DMS 273 (cell line): Measurements from ENCODE around the gene FASN.
A peak's percentile ranks its signal among the peaks of the same experiment; 100 is the strongest.

Experiments used
- DNase-seq: peaks from one replicate; lab custom pipeline; 2025; ENCODE audit not compliant: unreplicated experiment; lab: John Stamatoyannopoulos, UW

FASN gene

DNA sequence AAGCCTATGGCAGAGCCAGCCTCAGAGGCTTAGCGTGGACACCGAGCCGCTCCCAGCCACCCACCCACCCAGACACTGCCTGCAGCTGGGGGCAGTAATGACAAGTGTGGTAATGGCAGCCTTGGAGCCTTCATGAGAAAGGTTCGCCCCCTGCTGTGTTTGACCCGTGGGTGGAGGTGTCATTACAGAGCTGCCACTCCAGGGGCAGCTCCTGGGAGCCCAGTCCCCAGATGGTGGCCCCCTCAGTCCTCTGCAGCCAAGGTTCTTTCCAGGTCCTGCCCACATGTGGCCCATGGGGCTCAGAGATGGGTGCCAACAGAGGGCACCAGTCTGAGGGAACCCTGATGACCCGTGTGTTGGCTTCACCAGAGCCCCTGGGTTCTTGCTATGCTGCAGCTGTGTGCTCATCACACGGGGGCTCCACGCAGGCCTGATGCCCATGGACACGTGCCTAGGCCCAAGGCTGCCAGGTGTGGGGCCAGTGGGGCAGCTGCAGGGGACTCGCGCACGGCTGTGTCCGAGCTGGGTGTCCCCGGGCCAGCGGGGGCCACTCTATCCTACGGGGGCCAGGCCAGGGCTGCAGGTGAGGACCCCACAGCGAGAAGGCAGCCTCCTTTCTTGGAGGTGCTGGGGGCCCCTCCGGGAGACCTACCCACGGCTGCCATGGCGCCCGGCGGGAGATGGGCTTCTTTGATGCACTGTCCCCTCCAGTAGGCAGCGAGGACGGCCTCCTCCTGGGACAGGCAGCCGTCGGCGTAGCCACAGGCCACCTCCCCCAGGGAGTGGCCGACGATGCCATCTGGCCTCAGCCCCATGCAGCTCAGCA is 8.1 kb downstream of the FASN start:
- peak; percentile 45 for DNase-seq

DNA sequence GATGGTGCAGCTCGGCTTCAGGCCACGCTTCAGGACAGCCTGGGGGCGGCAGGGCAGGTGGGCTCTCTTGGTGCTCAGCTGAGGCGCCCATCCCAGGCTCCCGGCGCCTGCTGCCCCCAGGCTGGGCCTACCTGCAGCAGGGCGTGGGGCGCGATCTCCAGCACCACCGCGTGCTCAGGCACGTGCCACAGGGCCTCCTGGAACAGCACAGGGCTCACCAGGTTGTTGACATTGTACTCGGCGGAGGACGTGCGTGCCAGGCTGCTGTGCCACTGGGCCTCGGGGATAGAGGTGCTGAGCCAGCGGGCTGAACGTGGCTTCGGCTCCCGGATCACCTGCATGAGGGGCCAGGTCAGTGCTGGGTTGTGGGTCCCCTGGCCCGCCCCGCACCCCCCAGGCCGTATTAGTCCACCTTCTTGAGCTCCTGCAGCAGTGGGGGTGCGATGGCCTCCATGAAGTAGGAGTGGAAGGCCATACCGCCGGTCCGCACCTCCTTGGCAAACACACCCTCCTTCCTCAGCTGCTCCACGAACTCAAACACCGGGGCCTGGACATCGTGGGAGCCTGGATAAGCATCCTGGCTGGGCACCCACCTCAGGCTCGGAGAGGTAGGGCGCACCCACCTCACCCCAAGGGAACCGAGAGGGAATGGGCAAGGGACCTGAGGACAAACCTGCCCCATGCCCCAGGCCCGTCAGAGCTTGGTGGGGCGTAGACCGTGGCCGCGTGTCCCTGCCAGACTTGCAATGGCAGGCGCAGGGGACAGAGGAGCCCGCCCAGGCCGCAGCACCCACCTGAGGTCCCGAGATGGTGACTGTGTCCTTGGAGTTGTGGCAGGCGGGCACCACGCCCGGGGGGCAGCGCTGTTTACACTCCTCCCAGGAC is 9.0 kb downstream of the FASN start:
- DNase-seq: no peak

DNA sequence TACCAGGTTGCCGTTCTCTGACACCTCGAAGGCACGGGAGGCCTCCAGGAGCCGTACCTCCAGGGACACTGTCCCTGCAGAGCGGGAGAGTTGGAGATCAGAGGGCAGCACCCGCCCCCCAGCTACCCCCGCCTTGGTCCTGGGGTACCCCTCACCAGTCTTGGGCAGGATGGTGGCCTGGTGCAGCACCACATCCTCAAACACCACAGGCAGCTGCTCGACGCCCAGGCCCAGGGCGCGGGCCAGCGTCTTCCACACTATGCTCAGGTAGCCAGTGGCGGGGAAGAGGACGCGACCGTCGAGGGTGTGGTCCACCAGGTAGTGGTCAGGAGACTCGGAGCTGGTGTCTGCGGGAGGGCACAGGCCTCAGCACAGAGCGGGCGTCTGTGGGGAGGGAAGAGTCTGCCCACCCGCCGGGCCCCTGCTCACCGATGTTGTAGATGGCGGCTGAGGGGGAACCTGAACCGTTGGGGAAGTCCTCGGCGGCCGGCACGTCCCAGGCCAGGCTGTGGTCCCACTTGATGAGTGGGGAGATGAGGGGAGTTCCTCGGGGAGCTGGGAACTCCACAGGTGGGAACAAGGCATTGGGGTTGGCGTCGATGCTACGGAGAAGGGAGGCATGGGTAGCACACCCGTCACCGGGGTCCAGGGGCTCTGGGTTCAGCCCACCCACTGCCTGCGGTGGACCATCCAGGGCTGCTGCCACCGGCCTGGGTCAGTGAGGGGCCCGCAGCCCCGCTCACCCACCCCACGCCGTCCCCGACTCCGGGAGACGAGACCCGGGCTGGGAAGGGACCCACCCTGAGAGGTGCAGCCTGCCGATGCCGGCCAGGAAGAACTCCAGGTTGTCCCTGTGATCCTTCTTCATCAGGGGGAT is 9.8 kb downstream of the FASN start:
- DNase-seq: no peak

DNA sequence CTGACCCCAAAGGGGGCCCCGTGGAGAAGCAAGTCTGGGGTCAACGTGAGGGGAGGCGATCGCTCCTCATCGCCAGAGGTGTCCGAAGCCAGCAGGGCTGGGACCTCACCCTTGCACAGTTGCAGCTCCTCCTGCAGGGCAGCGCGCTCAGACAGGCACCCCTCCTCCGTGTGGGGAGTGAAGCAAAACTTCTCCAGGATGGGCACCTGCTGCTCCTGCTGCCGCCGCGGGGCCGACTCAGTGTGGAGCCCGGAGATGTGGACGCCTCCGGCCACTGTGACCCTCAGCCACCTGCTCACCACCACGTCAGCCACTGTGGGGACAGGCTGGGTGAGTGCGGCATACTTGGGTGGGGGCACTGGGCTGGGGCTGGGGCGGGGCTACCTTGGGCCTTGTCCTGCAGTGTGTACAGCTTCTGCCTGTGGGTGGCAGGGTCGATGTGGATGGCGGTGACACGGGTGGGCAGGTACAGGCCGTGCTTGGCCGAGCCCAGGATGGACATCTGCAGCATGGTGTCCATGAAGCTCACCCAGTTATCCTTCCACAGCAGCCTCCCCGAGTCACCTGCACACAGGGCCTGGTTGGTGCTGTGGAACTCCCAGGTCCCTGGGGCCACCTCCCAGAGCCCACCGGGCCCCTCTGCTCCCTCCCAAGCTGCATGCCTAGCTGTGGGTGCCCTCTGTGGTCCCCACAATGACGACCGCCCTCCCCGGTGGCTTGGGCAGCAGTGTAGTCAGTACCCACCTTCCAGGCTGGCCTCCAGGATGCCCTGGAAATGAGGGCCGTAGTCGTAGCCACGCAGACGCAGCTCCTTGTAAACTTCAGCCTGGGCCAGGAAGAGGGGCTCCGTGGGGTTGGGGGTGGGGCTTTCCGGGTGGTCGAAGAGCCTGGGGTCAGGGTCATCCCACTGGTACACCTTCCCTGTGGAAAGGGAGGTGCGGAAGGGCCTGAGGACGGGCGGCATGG is 10.8 kb downstream of the FASN start:
- DNase-seq: no peak

DNA sequence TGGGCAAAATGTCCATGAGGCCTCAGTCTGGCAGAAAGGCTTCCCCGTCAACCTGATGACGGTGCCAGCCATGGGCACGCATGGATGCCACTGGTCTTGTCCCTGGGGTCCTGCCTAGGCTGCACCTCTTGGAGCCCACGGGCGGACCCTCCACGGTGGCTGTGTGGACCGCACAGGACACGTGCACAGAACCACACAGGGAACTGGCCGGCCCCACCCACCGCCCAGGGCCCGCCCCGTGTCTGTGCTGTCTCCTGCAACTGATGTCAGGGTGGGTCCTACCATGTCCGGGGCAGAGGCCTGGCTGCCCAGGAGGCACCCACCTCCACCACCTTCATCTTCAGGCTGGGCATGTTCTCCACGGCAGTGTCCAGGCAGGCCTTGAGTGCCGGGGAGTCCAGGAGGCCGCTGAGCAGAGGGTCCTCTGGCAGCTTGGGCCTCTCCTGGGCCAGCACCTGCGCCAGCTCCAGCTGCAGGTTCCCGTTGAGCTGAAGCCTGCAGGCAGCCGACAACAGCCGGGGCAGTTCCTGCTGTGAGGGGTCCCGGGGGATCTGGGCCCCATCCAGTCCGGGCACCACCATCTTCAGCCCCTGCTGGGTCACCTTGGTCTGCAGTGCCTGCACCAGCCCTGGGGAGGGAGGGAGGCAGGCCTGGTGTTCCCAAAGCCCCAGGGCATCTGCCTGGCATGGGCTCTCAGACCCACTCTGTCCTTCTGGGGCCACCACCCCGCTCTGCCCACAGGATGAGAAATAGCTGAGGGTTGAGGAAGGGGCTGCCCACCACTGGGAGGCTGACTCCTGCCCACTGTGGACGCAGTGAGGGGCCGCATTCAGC is 11.9 kb downstream of the FASN start:
- DNase-seq: no peak

DNA sequence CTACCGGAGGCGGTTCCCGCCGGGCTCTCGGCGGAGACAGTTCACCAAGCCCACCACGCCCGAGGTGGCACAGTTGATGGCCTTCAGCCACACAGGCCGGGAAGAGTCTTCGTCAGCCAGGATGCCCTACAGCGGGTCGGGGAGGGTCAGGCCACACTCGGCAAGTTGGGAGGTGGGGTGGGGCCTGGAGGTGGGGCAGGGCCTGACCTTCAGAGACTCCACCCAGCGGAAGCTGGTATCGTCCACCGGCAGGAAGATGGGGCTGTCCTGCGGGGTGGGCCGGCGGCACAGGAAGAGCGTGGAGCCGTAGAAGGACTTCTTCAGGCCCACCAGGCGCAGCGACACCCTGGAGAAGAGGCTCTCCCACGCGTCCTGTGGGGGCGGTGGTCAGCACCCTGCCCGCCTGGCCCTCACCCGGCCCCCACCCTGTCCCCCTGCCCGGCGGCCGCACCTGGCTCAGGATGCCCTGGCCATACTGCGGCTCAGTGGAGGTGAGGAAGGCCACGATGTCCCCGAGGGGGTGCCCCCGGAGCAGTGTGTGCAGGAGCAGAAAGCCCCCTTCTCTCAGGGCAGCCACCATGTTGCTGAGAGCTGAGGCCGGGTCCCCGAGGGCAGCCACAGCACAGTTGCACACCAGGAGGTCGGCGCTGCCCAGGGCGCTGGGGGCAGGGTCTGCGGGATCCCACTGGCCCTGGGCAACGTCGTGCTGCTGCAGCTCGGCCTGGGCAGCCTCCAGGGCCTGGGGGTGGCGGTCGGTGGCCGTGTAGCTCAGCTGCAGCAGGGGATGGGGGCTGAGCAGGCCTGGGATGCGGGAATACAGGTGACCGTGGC is 12.8 kb downstream of the FASN start:
- DNase-seq: no peak

DNA sequence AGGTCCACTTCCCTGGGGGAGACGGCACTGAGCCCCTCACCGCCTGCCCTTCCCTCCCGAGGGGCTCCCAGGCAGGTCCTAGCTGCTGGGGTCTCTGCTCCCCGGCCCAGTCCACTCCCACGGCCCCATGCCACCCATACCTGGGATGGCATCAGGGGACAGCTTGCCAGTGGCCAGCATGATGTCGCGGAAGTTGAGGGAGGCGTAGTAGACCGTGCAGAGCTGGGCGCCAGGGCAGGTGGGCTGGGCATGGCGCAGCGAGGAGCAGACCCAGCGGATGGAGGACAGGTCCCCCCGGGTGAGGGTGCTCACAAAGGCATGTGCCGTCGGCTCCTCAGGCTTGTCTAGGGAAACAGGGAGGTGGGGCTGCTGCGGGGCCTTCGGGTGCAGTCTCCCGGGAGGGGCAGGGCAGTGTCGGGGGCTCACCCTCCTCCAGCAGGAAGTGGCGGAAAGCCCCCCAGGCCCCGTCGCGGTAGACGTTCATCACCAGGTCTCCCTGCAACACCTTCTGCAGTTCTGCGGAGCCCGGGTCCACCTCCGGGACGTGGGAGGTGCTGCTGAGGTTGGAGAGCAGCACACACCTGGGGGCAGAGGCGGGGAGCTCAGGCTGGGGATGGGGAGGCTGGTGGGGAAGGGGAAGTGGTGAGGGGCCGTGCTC is 13.5 kb downstream of the FASN start:
- DNase-seq: no peak

DNA sequence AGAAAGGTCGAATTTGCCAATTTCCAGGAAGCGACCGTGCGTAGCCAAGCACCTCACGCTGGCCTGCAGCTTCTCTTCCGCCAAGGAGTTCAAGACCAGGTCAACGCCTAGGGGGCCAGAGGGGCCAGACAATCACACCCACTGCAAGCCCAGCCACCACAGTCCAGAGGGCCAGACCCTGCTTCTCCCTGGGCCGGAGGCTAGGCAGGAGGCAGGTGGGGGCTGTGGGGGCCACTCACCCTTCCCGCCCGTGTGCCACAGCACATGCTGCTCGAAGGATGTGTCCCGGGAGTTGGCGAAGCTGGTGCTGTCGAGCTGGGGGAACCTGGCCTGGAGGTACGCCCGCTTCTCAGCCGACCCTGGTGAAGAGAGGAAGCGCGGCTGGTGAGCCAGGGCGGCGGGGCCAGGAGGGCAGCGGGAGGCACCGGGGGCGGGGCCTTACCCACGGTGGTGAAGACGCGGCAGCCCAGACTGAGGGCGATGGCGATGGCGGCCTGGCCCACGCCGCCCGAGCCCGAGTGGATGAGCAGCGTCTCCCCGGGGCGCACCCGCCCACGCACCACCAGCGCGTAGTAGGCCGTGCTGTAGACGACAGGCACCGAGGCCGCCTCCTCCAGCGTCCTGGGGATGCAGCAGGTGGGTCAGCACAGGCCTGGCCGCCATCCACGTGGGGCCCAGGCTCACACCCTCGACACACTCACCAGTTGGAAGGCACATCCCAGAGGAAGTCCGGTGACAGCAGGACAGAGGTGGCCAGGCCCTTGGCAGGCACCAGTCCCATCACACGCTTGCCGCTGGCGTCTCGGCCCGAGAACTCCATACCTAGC is 14.3 kb downstream of the FASN start:
- no peak for DNase-seq

DNA sequence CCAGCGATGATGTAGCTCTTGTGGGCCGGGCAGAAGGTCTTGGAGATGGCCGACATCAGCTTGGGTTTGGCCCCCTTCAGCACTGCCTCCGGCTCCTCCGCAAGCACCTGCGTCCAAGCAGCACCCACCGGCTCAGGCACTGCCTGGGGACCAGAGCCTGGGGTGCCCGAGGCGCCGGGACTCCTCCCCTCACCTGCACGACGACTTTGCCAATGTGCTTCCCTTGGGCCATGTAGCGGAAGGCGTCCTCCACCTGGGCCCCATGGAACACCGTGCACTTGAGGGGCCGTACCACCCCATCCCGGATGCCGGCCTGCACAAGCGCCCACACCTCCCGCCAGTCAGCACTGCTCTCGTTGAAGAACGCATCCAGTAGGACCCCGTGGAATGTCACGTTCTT is 15.0 kb downstream of the FASN start:
- DNase-seq: no peak

DNA sequence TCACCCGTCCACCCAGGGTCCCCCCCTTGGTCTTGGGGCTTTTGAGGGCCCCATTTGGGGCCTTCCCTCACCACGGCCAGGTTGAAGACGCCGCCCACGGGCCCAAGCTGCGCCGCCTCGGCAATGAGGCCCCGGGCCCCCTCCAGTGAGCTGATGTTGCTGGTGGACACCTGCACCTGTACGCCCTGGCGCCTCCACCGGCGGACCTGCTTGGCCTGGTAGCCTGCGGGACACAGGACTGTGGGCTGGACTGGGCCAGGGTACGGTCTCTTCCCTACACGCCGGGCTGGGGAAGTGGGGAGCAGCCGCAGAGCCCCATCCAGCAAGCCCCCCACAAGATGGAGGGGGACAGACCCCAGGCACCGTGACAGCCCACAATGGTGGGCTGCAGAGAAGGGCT is 15.6 kb downstream of the FASN start:
- DNase-seq: no peak

DNA sequence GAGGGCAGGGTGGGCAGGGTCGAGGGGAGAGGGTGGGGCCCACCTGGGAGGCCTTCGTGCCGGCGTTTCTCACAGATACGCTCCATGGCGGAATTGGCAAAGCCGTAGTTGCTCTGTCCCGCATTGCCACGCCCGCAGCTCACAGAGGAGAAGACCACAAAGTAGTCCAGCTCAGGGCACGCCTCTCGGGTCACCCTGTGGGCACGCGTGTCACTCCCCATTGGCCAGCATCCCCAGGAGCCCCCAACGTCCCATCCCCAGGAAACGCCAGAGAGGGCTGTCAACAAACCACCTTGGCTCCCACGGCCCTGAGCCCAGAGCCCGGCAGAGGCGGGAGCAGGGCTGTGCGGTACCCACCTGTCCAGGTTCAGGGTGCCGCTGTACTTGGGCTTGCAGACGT is 16.1 kb downstream of the FASN start:
- no peak for DNase-seq

DNA sequence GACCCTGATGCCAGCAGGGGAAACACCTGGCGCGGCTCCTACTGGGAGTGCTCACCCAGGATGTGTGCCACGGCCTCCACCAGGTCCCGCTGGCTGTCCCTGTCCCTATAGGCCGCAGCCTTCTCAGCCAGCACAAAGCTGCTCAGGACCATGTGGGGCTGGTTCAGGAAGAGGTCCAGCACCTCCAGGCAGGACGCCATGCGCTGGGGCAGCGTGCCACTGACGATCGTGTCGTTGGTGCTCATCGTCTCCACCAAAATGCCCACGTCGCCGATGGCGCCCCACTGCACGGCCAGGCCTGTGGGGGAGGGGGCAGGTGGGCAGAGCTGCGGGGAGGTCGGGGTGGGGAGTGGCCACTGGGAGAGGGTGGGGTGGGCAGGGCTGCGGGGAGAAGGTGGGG is 16.5 kb downstream of the FASN start:
- DNase-seq: no peak

DNA sequence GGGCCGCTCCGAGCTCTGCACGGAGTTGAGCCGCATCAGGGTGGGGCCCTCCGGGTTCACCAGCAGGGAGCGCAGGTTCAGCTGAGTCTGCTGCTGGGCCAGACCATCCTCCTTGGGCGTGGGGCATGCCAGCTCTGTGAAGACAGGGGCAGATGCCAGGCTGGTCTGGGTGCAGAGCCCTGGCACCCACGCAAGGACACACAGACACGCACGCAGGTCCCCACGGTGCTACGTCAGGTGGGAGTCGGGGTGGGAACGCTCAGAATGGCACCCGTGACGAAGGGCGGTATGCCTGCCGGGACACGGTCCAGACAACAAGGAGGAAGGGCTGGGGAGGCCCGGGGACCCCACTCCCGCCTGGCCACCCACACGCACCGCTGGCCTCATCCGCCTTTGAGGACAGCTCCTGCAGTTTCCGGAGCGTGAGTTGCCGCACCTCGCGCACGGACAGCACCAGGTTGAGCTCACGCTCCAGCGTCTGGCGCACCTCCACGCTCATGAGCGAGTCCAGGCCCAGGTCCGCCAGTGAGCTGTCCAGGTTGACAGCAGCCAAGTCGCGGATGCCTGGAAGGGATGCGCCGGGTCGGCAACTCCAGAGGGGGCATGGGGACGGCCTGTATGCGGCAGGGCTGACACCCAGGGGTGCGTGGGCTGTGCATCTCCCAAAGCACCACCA is 17.1 kb downstream of the FASN start:
- DNase-seq: no peak

DNA sequence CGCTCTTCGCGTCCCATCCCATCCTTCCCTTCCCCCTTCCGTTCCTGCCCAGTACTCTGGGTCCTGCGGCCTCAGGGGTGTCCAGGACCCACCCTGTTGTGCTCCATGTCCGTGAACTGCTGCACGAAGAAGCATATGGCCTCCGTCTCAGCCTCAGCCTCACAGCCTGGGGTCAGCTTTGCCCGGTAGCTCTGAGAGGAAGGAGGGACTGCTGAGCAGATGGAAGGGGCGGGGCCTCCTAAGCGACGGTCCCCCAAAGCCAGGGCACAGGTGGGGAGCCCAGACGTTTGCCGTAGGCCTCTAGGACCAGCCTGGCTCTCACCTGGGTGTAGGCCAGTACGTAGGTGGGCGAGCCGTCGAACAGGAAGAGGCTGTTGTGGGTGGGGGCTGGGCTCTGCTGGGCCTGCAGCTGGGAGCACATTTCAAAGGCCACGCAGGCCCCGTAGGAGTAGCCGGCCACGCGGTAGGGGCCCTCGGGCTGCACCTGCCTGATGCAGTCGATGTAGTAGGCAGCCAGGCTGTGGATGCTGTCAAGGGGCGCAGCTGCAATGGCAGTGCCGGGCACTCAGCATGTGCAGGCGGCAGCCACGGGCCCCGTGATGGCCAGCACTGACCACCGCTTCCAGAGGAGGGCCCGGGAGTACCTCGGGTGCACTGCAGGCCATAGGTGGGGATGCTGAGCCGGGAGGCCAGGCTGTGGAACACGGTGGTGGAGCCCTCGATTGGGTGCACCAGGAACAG is 17.8 kb downstream of the FASN start:
- DNase-seq: no peak

DNA sequence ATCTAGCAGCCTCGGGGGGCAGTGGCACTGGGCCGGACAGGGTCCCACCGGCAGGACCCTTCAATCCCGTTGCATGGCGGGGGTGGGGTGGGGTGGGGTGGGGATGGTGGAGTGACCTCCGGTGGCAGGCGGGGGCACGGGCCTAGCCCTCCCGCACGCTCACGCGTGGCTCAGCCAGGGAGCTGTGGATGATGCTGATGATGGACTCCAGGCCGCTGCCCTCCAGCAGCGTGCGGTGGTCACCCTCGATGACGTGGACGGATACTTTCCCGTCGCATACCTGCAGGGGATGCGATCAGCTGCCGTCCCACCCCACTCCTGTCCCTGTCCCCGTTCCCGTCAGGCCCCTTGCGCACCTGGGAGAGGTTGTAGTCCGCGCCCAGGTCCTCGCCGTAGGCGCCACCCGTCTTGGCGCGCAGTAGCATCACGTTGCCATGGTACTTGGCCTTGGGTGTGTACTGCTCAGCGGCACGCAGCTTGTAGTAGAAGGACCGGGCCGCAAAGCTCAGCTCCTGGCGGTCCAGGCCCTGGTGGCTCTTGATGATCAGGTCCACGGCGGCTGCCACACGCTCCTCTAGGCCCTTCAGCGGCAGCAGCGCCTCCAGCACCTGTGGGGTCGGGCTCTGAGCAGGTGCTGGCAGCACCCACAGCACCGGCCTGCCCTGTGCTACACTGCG is 18.9 kb downstream of the FASN start:
- no peak for DNase-seq
